WTC11 (cell line): ENCODE measurements around the gene FKBP1A.

Experiments
- ELF4 ChIP-seq: sonication (generic); formaldehyde crosslinking; IDR thresholded peaks from 2 replicates; pipeline ENCODE4 v1.8.1; 2022; ENCODE audit warnings: low read depth, mild to moderate bottlenecking, moderate library complexity, missing genetic modification reagents
- GABPB1 ChIP-seq: sonication (generic); formaldehyde crosslinking; IDR thresholded peaks from 2 replicates; pipeline ENCODE4 v1.8.1; 2023; ENCODE audit warnings: mild to moderate bottlenecking, missing genetic modification reagents
- KAT7 ChIP-seq: sonication (generic); formaldehyde crosslinking; IDR thresholded peaks from 2 replicates; pipeline ENCODE4 v1.8.1; 2023; ENCODE audit warnings: missing genetic modification reagents, mild to moderate bottlenecking, borderline replicate concordance
- MXD4 ChIP-seq: fragments of 250-450 bp; sonication (Bioruptor Pico); IDR thresholded peaks from 2 replicates; pipeline ENCODE4 v1.8.0; 2021; ENCODE audit warnings: mild to moderate bottlenecking, moderate library complexity, borderline replicate concordance
- NR2C2 ChIP-seq: sonication (generic); formaldehyde crosslinking; IDR thresholded peaks from 2 replicates; pipeline ENCODE4 v1.8.0; 2022; ENCODE audit warnings: mild to moderate bottlenecking, missing genetic modification reagents
- NR3C1 ChIP-seq: sonication (generic); formaldehyde crosslinking; conservative IDR thresholded peaks from 2 replicates; pipeline ENCODE4 v1.8.1; 2023; ENCODE audit warnings: low read depth, mild to moderate bottlenecking, missing genetic modification reagents
- RELA ChIP-seq: sonication (generic); formaldehyde crosslinking; IDR thresholded peaks from 2 replicates; pipeline ENCODE4 v1.8.1; 2022; ENCODE audit warnings: missing genetic modification reagents, mild to moderate bottlenecking, borderline replicate concordance
- TP53 ChIP-seq: sonication (generic); formaldehyde crosslinking; IDR thresholded peaks from 2 replicates; pipeline ENCODE4 v1.8.1; 2023; ENCODE audit warnings: mild to moderate bottlenecking, missing genetic modification reagents
- ZNF232 ChIP-seq: sonication (generic); formaldehyde crosslinking; IDR thresholded peaks from 2 replicates; pipeline ENCODE4 v1.8.0; 2022; ENCODE audit warnings: mild to moderate bottlenecking, missing genetic modification reagents
- TF ChIP-seq, protein P1 (sequence below): sonication (generic); formaldehyde crosslinking; IDR thresholded peaks from 2 replicates; pipeline ENCODE4 v1.8.1; 2023; ENCODE audit warnings: mild to moderate bottlenecking, missing genetic modification reagents, borderline replicate concordance
- TF ChIP-seq, protein P2 (sequence below): sonication (generic); formaldehyde crosslinking; IDR thresholded peaks from 2 replicates; pipeline ENCODE4 v1.8.0; 2022; ENCODE audit warnings: mild to moderate bottlenecking, missing genetic modification reagents
- TF ChIP-seq, protein P3 (sequence below): fragments of 200-600 bp; IDR thresholded peaks from 2 replicates; pipeline ENCODE4 v1.8.0; 2022; ENCODE audit warnings: antibody characterized with exemption
- TF ChIP-seq, protein P4 (sequence below): sonication (generic); formaldehyde crosslinking; IDR thresholded peaks from 2 replicates; pipeline ENCODE4 v1.8.0; 2022; ENCODE audit warnings: mild to moderate bottlenecking, missing genetic modification reagents
- TF ChIP-seq, protein P5 (sequence below): sonication (generic); formaldehyde crosslinking; conservative IDR thresholded peaks from 2 replicates; pipeline ENCODE4 v1.8.1; 2022; ENCODE audit warnings: mild to moderate bottlenecking, missing genetic modification reagents

DNA sequence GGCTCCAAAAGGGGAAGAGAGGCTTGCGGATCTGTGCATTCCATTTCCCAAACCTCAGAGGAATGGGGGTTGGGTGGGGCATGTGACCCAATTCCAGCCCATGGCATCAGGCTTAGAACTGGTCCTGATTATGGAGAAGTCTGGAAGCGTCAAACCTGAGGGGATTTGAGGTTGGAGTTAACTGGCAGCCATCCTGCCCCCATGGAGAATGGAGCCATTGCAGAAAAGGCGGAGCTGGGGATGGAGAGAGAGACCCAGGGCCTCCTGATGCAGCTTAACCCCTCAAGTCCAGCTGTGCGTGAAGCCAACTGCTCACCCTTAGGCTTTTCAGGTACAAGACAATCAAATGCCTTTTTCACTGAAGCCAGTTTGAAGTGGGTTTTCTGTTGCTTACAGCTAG is 54.1 kb downstream of the FKBP1A start:
- TF ChIP-seq, protein P1, sequence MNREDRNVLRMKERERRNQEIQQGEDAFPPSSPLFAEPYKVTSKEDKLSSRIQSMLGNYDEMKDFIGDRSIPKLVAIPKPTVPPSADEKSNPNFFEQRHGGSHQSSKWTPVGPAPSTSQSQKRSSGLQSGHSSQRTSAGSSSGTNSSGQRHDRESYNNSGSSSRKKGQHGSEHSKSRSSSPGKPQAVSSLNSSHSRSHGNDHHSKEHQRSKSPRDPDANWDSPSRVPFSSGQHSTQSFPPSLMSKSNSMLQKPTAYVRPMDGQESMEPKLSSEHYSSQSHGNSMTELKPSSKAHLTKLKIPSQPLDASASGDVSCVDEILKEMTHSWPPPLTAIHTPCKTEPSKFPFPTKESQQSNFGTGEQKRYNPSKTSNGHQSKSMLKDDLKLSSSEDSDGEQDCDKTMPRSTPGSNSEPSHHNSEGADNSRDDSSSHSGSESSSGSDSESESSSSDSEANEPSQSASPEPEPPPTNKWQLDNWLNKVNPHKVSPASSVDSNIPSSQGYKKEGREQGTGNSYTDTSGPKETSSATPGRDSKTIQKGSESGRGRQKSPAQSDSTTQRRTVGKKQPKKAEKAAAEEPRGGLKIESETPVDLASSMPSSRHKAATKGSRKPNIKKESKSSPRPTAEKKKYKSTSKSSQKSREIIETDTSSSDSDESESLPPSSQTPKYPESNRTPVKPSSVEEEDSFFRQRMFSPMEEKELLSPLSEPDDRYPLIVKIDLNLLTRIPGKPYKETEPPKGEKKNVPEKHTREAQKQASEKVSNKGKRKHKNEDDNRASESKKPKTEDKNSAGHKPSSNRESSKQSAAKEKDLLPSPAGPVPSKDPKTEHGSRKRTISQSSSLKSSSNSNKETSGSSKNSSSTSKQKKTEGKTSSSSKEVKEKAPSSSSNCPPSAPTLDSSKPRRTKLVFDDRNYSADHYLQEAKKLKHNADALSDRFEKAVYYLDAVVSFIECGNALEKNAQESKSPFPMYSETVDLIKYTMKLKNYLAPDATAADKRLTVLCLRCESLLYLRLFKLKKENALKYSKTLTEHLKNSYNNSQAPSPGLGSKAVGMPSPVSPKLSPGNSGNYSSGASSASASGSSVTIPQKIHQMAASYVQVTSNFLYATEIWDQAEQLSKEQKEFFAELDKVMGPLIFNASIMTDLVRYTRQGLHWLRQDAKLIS (CRISPR knock-in tag) = no peak
- no peak for TF ChIP-seq RELA (CRISPR knock-in tag)
- no peak for TF ChIP-seq NR3C1 (CRISPR knock-in tag)
- TF ChIP-seq, protein P2, sequence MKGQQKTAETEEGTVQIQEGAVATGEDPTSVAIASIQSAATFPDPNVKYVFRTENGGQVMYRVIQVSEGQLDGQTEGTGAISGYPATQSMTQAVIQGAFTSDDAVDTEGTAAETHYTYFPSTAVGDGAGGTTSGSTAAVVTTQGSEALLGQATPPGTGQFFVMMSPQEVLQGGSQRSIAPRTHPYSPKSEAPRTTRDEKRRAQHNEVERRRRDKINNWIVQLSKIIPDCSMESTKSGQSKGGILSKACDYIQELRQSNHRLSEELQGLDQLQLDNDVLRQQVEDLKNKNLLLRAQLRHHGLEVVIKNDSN (CRISPR knock-in tag) = no peak
- TF ChIP-seq NR2C2 (CRISPR knock-in tag) = no peak
- TF ChIP-seq ZNF232 (CRISPR knock-in tag) = no peak
- TF ChIP-seq, protein P3, sequence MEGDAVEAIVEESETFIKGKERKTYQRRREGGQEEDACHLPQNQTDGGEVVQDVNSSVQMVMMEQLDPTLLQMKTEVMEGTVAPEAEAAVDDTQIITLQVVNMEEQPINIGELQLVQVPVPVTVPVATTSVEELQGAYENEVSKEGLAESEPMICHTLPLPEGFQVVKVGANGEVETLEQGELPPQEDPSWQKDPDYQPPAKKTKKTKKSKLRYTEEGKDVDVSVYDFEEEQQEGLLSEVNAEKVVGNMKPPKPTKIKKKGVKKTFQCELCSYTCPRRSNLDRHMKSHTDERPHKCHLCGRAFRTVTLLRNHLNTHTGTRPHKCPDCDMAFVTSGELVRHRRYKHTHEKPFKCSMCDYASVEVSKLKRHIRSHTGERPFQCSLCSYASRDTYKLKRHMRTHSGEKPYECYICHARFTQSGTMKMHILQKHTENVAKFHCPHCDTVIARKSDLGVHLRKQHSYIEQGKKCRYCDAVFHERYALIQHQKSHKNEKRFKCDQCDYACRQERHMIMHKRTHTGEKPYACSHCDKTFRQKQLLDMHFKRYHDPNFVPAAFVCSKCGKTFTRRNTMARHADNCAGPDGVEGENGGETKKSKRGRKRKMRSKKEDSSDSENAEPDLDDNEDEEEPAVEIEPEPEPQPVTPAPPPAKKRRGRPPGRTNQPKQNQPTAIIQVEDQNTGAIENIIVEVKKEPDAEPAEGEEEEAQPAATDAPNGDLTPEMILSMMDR = no peak
- TF ChIP-seq, protein P4, sequence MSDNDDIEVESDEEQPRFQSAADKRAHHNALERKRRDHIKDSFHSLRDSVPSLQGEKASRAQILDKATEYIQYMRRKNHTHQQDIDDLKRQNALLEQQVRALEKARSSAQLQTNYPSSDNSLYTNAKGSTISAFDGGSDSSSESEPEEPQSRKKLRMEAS = no peak
- TF ChIP-seq MXD4 (CRISPR knock-in tag) = no peak
- TF ChIP-seq TP53 (CRISPR knock-in tag) = no peak
- TF ChIP-seq KAT7 = no peak
- TF ChIP-seq ELF4 (CRISPR knock-in tag) = no peak
- no peak for TF ChIP-seq GABPB1 (CRISPR knock-in tag)
- TF ChIP-seq, protein P5, sequence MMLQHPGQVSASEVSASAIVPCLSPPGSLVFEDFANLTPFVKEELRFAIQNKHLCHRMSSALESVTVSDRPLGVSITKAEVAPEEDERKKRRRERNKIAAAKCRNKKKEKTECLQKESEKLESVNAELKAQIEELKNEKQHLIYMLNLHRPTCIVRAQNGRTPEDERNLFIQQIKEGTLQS (CRISPR knock-in tag) = no peak
